Hepatocyte (in vitro differentiated cells): ENCODE data around the gene SLC46A1.

Experiments used
- EZH2phosphoT487 ChIP-seq: fragments of 200-600 bp; sonication (generic); IDR thresholded peaks from one replicate; pipeline ENCODE4 v1.6.1; 2018; ENCODE audit warnings: antibody characterized with exemption, mild to moderate bottlenecking, low read depth, moderate library complexity; ENCODE audit not compliant: unreplicated experiment, severe bottlenecking
- TF ChIP-seq, protein P1 (sequence below): fragments of 200-600 bp; sonication (generic); IDR thresholded peaks from 2 replicates; pipeline ENCODE4 v1.5.1; 2016; ENCODE audit warnings: antibody characterized with exemption, mild to moderate bottlenecking; ENCODE audit not compliant: poor library complexity

DNA sequence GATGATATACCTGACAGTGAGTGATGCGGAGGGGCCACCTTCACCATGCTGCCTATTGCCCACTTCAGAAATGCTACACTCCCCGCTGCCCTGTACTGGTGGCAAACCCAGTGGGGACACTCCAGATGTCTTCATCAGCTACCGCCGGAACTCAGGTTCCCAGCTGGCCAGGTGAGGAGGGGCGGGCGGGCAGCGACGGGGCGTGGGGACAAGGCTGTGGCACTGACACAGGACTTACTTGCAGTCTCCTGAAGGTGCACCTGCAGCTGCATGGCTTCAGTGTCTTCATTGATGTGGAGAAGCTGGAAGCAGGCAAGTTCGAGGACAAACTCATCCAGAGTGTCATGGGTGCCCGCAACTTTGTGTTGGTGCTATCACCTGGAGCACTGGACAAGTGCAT is 17.9 kb downstream of the SLC46A1 start:
- TF ChIP-seq, protein P1, sequence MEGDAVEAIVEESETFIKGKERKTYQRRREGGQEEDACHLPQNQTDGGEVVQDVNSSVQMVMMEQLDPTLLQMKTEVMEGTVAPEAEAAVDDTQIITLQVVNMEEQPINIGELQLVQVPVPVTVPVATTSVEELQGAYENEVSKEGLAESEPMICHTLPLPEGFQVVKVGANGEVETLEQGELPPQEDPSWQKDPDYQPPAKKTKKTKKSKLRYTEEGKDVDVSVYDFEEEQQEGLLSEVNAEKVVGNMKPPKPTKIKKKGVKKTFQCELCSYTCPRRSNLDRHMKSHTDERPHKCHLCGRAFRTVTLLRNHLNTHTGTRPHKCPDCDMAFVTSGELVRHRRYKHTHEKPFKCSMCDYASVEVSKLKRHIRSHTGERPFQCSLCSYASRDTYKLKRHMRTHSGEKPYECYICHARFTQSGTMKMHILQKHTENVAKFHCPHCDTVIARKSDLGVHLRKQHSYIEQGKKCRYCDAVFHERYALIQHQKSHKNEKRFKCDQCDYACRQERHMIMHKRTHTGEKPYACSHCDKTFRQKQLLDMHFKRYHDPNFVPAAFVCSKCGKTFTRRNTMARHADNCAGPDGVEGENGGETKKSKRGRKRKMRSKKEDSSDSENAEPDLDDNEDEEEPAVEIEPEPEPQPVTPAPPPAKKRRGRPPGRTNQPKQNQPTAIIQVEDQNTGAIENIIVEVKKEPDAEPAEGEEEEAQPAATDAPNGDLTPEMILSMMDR = no peak
- no peak for TF ChIP-seq EZH2phosphoT487
